ENCODE results near the gene GPR158. TPM values are rescaled to one million over a fixed set of nuclear protein-coding genes. Genes with fewer than 3 reads are reported as not detected.

GPR158 gene
- total RNA-seq, 1 donor from 2014 or later = 0.34 TPM

GRCh38 chr10:25175527-25176420 lies 973 bp downstream of the GPR158 start:
- Mint-ChIP-seq H3K4me1 (ENCODE audit: low read depth) (peaks cover 2% of the 10 kb centered on the region), H3K9me3 (no peaks in the 10 kb centered on the region), H3K4me3 (ENCODE audit: low read depth) (no peak overlapping the region), H3K36me3 (ENCODE audit: low read depth) (no peaks in the 10 kb centered on the region), H3K27ac (no peak overlapping the region), H3K27me3 (ENCODE audit: low read depth) (peaks cover 37% of the 10 kb centered on the region)
- intact Hi-C loops (cut with micrococcal nuclease) = no loop called here
- no peak for DNase-seq (ENCODE audit: low spot score)

GRCh38 chr10:25176421-25176968 lies 1.7 kb downstream of the GPR158 start:
- peaks cover 2% of the 10 kb centered on the region for H3K4me1 Mint-ChIP-seq (ENCODE audit: low read depth)
- no peaks in the 10 kb centered on the region for H3K36me3 Mint-ChIP-seq (ENCODE audit: low read depth)
- no peaks in the 10 kb centered on the region for H3K9me3 Mint-ChIP-seq
- H3K27ac Mint-ChIP-seq = no peak overlapping the region
- no peak for DNase-seq (ENCODE audit: low spot score)
- intact Hi-C loops (cut with micrococcal nuclease) = no loop called here
- H3K27me3 Mint-ChIP-seq (ENCODE audit: low read depth) = peaks cover 37% of the 10 kb centered on the region
- H3K4me3 Mint-ChIP-seq (ENCODE audit: low read depth) = no peak overlapping the region

- Mint-ChIP-seq H3K27me3 (ENCODE audit: low read depth) (peaks cover 37% of the 10 kb centered on the region), H3K36me3 (ENCODE audit: low read depth) (no peaks in the 10 kb centered on the region), H3K27ac (no peak overlapping the region), H3K4me1 (ENCODE audit: low read depth) (peaks cover 2% of the 10 kb centered on the region), H3K4me3 (ENCODE audit: low read depth) (no peak overlapping the region), H3K9me3 (no peaks in the 10 kb centered on the region)
- intact Hi-C loops (cut with micrococcal nuclease) = no loop called here
- DNase-seq (ENCODE audit: low spot score) = no peak
Observed at GRCh38 chr10:25177093-25177753, 2.4 kb downstream of the GPR158 start.

GRCh38 chr10:25177754-25178135 lies 2.9 kb downstream of the GPR158 start:
- H3K27ac Mint-ChIP-seq = no peak overlapping the region
- DNase-seq (ENCODE audit: low spot score) = no peak
- H3K9me3 Mint-ChIP-seq = no peaks in the 10 kb centered on the region
- H3K27me3 Mint-ChIP-seq (ENCODE audit: low read depth) = peaks cover 37% of the 10 kb centered on the region
- no peaks in the 10 kb centered on the region for H3K36me3 Mint-ChIP-seq (ENCODE audit: low read depth)
- H3K4me1 Mint-ChIP-seq (ENCODE audit: low read depth) = peaks cover 2% of the 10 kb centered on the region
- intact Hi-C loops (cut with micrococcal nuclease) = no loop called here
- no peak overlapping the region for H3K4me3 Mint-ChIP-seq (ENCODE audit: low read depth)

- no peak for DNase-seq (ENCODE audit: low spot score)
- peaks cover 2% of the 10 kb centered on the region for H3K4me1 Mint-ChIP-seq (ENCODE audit: low read depth)
- no peaks in the 10 kb centered on the region for H3K9me3 Mint-ChIP-seq
- peaks cover 34% of the 10 kb centered on the region for H3K27me3 Mint-ChIP-seq (ENCODE audit: low read depth)
- no peaks in the 10 kb centered on the region for H3K36me3 Mint-ChIP-seq (ENCODE audit: low read depth)
- no peak overlapping the region for H3K27ac Mint-ChIP-seq
- intact Hi-C loops (cut with micrococcal nuclease) = no loop called here
- H3K4me3 Mint-ChIP-seq (ENCODE audit: low read depth) = no peak overlapping the region
Observed at GRCh38 chr10:25178411-25178810, 3.6 kb downstream of the GPR158 start.

- no peaks in the 10 kb centered on the region for H3K9me3 Mint-ChIP-seq
- peaks cover 2% of the 10 kb centered on the region for H3K4me1 Mint-ChIP-seq (ENCODE audit: low read depth)
- peaks cover 17% of the 10 kb centered on the region for H3K27me3 Mint-ChIP-seq (ENCODE audit: low read depth)
Observed at GRCh38 chr10:25180801-25181200, 6.0 kb downstream of the GPR158 start.

GRCh38 chr10:25182636-25183035 lies 7.8 kb downstream of the GPR158 start:
- Mint-ChIP-seq H3K36me3 (ENCODE audit: low read depth) (no peaks in the 10 kb centered on the region), H3K27me3 (ENCODE audit: low read depth) (peaks cover 4% of the 10 kb centered on the region), H3K4me1 (ENCODE audit: low read depth) (no peaks in the 10 kb centered on the region), H3K27ac (no peak overlapping the region), H3K4me3 (ENCODE audit: low read depth) (no peak overlapping the region), H3K9me3 (no peaks in the 10 kb centered on the region)
- intact Hi-C loops (cut with micrococcal nuclease) = no loop called here
- no peak for DNase-seq (ENCODE audit: low spot score)

More at GRCh38 chr10:25180801-25181200, 6.0 kb downstream of the GPR158 start:
- no peak overlapping the region for H3K4me3 Mint-ChIP-seq (ENCODE audit: low read depth)
- DNase-seq (ENCODE audit: low spot score) = no peak
- no peak overlapping the region for H3K27ac Mint-ChIP-seq
- H3K36me3 Mint-ChIP-seq (ENCODE audit: low read depth) = no peaks in the 10 kb centered on the region
- intact Hi-C loops (cut with micrococcal nuclease) = no loop called here

- intact Hi-C loops (cut with micrococcal nuclease) = no loop called here
- no peaks in the 10 kb centered on the region for H3K27me3 Mint-ChIP-seq (ENCODE audit: low read depth)
- H3K4me3 Mint-ChIP-seq (ENCODE audit: low read depth) = no peak overlapping the region
- H3K36me3 Mint-ChIP-seq (ENCODE audit: low read depth) = no peaks in the 10 kb centered on the region
- no peaks in the 10 kb centered on the region for H3K4me1 Mint-ChIP-seq (ENCODE audit: low read depth)
- no peaks in the 10 kb centered on the region for H3K9me3 Mint-ChIP-seq
- DNase-seq (ENCODE audit: low spot score) = no peak
- no peak overlapping the region for H3K27ac Mint-ChIP-seq
Observed at GRCh38 chr10:25191162-25191895, 16.5 kb downstream of the GPR158 start.

- intact Hi-C loops (cut with micrococcal nuclease) = no loop called here
- H3K9me3 Mint-ChIP-seq = no peaks in the 10 kb centered on the region
- no peaks in the 10 kb centered on the region for H3K36me3 Mint-ChIP-seq (ENCODE audit: low read depth)
- H3K27me3 Mint-ChIP-seq (ENCODE audit: low read depth) = no peaks in the 10 kb centered on the region
- no peak overlapping the region for H3K27ac Mint-ChIP-seq
- DNase-seq (ENCODE audit: low spot score) = no peak
- no peak overlapping the region for H3K4me3 Mint-ChIP-seq (ENCODE audit: low read depth)
- no peaks in the 10 kb centered on the region for H3K4me1 Mint-ChIP-seq (ENCODE audit: low read depth)
Observed at GRCh38 chr10:25198151-25198550, 23.4 kb downstream of the GPR158 start.

- H3K36me3 Mint-ChIP-seq (ENCODE audit: low read depth) = no peaks in the 10 kb centered on the region
- H3K9me3 Mint-ChIP-seq = no peaks in the 10 kb centered on the region
- H3K27me3 Mint-ChIP-seq (ENCODE audit: low read depth) = no peaks in the 10 kb centered on the region
- no peak overlapping the region for H3K4me3 Mint-ChIP-seq (ENCODE audit: low read depth)
- intact Hi-C loops (cut with micrococcal nuclease) = no loop called here
- H3K27ac Mint-ChIP-seq = no peak overlapping the region
- DNase-seq (ENCODE audit: low spot score) = no peak
- no peaks in the 10 kb centered on the region for H3K4me1 Mint-ChIP-seq (ENCODE audit: low read depth)
Observed at GRCh38 chr10:25206693-25207414, 32.1 kb downstream of the GPR158 start.

- H3K27ac Mint-ChIP-seq = no peak overlapping the region
- H3K36me3 Mint-ChIP-seq (ENCODE audit: low read depth) = no peaks in the 10 kb centered on the region
- DNase-seq (ENCODE audit: low spot score) = no peak
- intact Hi-C loops (cut with micrococcal nuclease) = no loop called here
- H3K4me1 Mint-ChIP-seq (ENCODE audit: low read depth) = no peaks in the 10 kb centered on the region
- H3K27me3 Mint-ChIP-seq (ENCODE audit: low read depth) = no peaks in the 10 kb centered on the region
- no peaks in the 10 kb centered on the region for H3K9me3 Mint-ChIP-seq
- no peak overlapping the region for H3K4me3 Mint-ChIP-seq (ENCODE audit: low read depth)
Observed at GRCh38 chr10:25209618-25210017, 34.8 kb downstream of the GPR158 start.

- no peak for DNase-seq (ENCODE audit: low spot score)
- Mint-ChIP-seq H3K4me1 (ENCODE audit: low read depth) (no peaks in the 10 kb centered on the region), H3K27me3 (ENCODE audit: low read depth) (no peaks in the 10 kb centered on the region), H3K36me3 (ENCODE audit: low read depth) (no peaks in the 10 kb centered on the region), H3K27ac (no peak overlapping the region), H3K9me3 (no peaks in the 10 kb centered on the region), H3K4me3 (ENCODE audit: low read depth) (no peak overlapping the region)
- intact Hi-C loops (cut with micrococcal nuclease) = no loop called here
Observed at GRCh38 chr10:25210265-25210664, 35.5 kb downstream of the GPR158 start.

Measured in activated T-helper 2 cell treated with anti-CD3 and anti-CD28 coated beads, Interferon-gamma antibody, Interleukin-2, Interleukin-4, amounts not matched to agents 10 μg/mL and 5 μg/mL and 100 μg/mL, durations not matched to agents 14 hours and 24 hours and 36 hours (primary cell).